ENCODE results near the gene PPM1J.

The PPM1J gene

GRCh38 chr1:112675728-112676381 is 39.3 kb downstream of the PPM1J start:
- DNase-seq (ENCODE audit: insufficient read length, low spot score) (no peak), FAIRE-seq (no peak)
- no peak for TF ChIP-seq POLR2A (IDR thresholded peaks at IDR 0.05; ENCODE audit: low read depth, low read length)

- FAIRE-seq (no peak), DNase-seq (ENCODE audit: insufficient read length, low spot score) (no peak)
- TF ChIP-seq POLR2A (IDR thresholded peaks at IDR 0.05; ENCODE audit: low read depth, low read length): no peak
These were observed 40.0 kb downstream of the PPM1J start for GRCh38 chr1:112674986-112675727.

- DNase-seq (ENCODE audit: insufficient read length, low spot score) (peak; percentile 48), FAIRE-seq (no peak)
These were observed 40.6 kb downstream of the PPM1J start, which contains the start of gene MOV10 for GRCh38 chr1:112674440-112674985. MOV10 (plus strand) TSS chr1:112674659; CDS start chr1:112674913, 254 bp downstream.

GRCh38 chr1:112673592-112674439 is 41.3 kb downstream of the PPM1J start:
- FAIRE-seq (peak; percentile 62), DNase-seq (ENCODE audit: insufficient read length, low spot score) (no peak)
- TF ChIP-seq POLR2A (IDR thresholded peaks at IDR 0.05; ENCODE audit: low read depth, low read length): no peak

More at GRCh38 chr1:112674440-112674985, 40.6 kb downstream of the PPM1J start, which contains the start of gene MOV10:
- peak; percentile 35; the same call in 1 of the 2 replicates for TF ChIP-seq POLR2A (IDR thresholded peaks at IDR 0.05; ENCODE audit: low read depth, low read length)

GRCh38 chr1:112672842-112673241 is 42.3 kb downstream of the PPM1J start:
- FAIRE-seq (no peak), DNase-seq (ENCODE audit: insufficient read length, low spot score) (no peak)
- no peak for TF ChIP-seq POLR2A (IDR thresholded peaks at IDR 0.05; ENCODE audit: low read depth, low read length)

GRCh38 chr1:112672009-112672408 is 43.1 kb downstream of the PPM1J start:
- no peak for TF ChIP-seq POLR2A (IDR thresholded peaks at IDR 0.05; ENCODE audit: low read depth, low read length)
- DNase-seq (ENCODE audit: insufficient read length, low spot score) (no peak), FAIRE-seq (no peak)

- FAIRE-seq (peak; percentile 45), DNase-seq (ENCODE audit: insufficient read length, low spot score) (no peak)
- no peak for TF ChIP-seq POLR2A (IDR thresholded peaks at IDR 0.05; ENCODE audit: low read depth, low read length)
These were observed 48.2 kb downstream of the PPM1J start for GRCh38 chr1:112666946-112667345.

GRCh38 chr1:112665857-112666256 is 49.3 kb downstream of the PPM1J start:
- no peak for FAIRE-seq
- TF ChIP-seq POLR2A (IDR thresholded peaks at IDR 0.05; ENCODE audit: low read depth, low read length): no peak
- DNase-seq (ENCODE audit: insufficient read length, low spot score): no peak
